HPDE6-E6E7 (cell line): ENCODE results near the gene PACRG.

Source experiments
- DNase-seq: peaks from one replicate; pipeline ENCODE4 v3.0.0; 2011; ENCODE audit warnings: missing footprints; ENCODE audit errors: extremely low spot score

Gene PACRG

GRCh38 chr6:163008626-163009025, 280.9 kb downstream of the PACRG start:
- DNase-seq: no peak

- no peak for DNase-seq
Measured at GRCh38 chr6:163010145-163010544, 282.4 kb downstream of the PACRG start.

GRCh38 chr6:163014736-163015135, 287.0 kb downstream of the PACRG start:
- DNase-seq: no peak

GRCh38 chr6:163017801-163018200, 290.0 kb downstream of the PACRG start:
- DNase-seq: no peak

GRCh38 chr6:163019926-163020325, 292.2 kb downstream of the PACRG start:
- DNase-seq: no peak

GRCh38 chr6:163021054-163021453, 293.3 kb downstream of the PACRG start:
- DNase-seq: no peak

GRCh38 chr6:163023700-163024099, 295.9 kb downstream of the PACRG start:
- DNase-seq: no peak

- DNase-seq: no peak
Measured at GRCh38 chr6:163026893-163027292, 299.1 kb downstream of the PACRG start.

- no peak for DNase-seq
Measured at GRCh38 chr6:163030980-163031379, 303.2 kb downstream of the PACRG start.

GRCh38 chr6:163031931-163032330, 304.2 kb downstream of the PACRG start:
- no peak for DNase-seq

GRCh38 chr6:163036160-163036645, 308.4 kb downstream of the PACRG start:
- no peak for DNase-seq

- DNase-seq: no peak
Measured at GRCh38 chr6:163038317-163038716, 310.5 kb downstream of the PACRG start.

- no peak for DNase-seq
Measured at GRCh38 chr6:163048345-163048744, 320.6 kb downstream of the PACRG start.

- no peak for DNase-seq
Measured at GRCh38 chr6:163053667-163054344, 326.0 kb downstream of the PACRG start.

GRCh38 chr6:163054641-163055040, 326.9 kb downstream of the PACRG start:
- DNase-seq: no peak

- no peak for DNase-seq
Measured at GRCh38 chr6:163057260-163057659, 329.5 kb downstream of the PACRG start.

- no peak for DNase-seq
Measured at GRCh38 chr6:163062790-163063189, 335.0 kb downstream of the PACRG start.

GRCh38 chr6:163063561-163063960, 335.8 kb downstream of the PACRG start:
- DNase-seq: no peak

GRCh38 chr6:163064397-163064796, 336.6 kb downstream of the PACRG start:
- no peak for DNase-seq

GRCh38 chr6:163066200-163066599, 338.4 kb downstream of the PACRG start:
- DNase-seq: no peak

GRCh38 chr6:163077134-163077533, 349.4 kb downstream of the PACRG start:
- no peak for DNase-seq

- no peak for DNase-seq
Measured at GRCh38 chr6:163078712-163079111, 350.9 kb downstream of the PACRG start.

GRCh38 chr6:163080228-163080627, 352.5 kb downstream of the PACRG start:
- no peak for DNase-seq

- DNase-seq: no peak
Measured at GRCh38 chr6:163083141-163083540, 355.4 kb downstream of the PACRG start.
